ENCODE results near the gene DOLK.
A peak's percentile ranks its signal among the peaks of the same experiment; 100 is the strongest.

DNA sequence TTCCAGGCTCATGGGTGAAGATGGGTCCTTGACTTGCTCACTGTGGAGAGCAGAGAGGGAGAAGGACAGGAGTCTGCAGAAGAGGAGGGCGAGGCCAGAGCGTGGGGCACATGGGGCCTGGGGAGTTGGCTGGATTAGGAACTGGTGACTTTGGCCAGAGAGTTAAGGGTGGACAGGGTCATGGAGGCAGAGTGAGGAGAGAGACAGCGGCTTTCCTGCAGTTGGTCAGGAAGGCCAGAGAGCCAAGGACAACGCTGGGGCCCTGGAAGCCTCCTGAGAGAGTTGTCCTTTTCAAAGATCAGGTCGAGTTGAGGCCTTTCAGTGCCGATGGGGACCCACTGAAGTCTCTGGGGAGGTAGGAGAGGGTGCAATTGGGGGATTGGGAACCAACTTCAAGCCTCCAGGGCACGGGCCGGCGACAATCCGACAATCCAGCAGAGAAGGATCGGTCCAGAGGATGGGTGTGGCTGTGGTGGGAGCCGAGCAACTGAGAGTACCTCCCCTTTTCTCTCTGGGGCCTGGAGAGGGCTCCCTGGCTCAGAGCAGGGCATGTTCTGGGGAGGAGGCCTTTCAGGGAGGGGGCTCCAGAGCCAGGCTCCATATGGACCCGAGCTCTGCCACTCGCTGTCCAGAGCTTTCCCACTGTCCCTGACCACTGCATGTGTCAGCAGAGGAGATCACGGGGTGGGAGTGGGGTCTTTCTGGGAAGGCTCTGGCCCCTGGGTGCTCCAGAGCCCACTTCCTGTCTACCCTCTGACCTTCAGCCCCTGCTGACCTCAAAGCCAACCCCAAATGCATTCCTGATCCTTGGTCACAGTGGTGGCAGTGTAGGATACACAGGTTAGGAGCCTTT is 34.1 kb downstream of the DOLK start:
- TF ChIP-seq CTCF (IDR thresholded peaks at IDR 0.05 in 8 of 11, conservative IDR thresholded peaks at IDR 0.05 in 3 of 11) (no peak), POLR2A (IDR thresholded peaks at IDR 0.05) (no peak), POLR2AphosphoS5 (IDR thresholded peaks at IDR 0.05) (peak; percentile 13 to 60 (median 48))

All from spleen (tissue), 7 donors.